Cortex of kidney (tissue), 1 donor: Measurements from ENCODE around the gene TPSG1.
"Not testable (repeated sequence)": the region's sequence is repeated elsewhere in the genome, so short reads cannot be mapped to it uniquely, and the experiment has no call there.

Experiments
- DNase-seq: peaks from one replicate; lab custom pipeline; 2025; lab: John Stamatoyannopoulos, UW

TPSG1 gene

DNA sequence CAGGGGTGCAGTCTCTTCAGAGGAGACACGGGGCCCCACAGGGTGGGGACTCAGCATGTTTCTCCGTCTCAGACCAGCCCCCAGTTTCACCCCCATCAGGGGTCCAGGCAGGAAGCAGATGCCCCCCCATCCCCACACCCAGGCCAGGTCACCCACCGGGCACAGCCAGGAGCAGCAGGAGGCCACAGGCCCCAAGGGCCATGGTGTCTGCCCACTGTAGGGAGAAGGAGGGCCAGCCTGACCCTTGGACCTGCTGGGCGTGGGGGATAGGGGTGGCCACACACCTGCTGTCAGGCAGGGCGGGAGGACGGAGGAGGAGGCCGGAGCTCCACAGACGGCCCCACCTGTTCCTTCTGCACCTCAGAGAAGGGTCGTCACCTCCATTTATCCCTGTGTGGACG lies at the start of gene TPSG1:
TSS of gene TPSG1 (minus strand) at position 218 of the 401 bp plus-strand sequence. CDS start at position 202, 16 bp downstream.
- DNase-seq = no peak

DNA sequence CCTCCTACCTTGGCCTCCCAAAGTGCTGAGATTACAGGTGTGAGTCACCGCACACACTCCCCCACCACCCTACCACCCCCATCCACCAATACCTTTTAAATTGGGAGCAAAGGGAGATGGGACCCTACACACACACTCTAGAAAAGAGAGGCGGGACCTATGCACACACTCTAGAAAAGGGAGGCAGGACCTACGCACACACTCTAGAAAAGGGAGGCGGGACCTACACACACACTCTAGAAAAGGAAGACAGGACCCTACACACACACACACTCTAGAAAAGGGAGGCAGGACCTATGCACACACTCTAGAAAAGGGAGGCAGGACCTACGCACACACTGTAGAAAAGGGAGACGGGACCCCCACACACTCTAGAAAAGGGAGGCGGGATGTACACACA lies 49.7 kb upstream of the TPSG1 start:
- DNase-seq = no peak

DNA sequence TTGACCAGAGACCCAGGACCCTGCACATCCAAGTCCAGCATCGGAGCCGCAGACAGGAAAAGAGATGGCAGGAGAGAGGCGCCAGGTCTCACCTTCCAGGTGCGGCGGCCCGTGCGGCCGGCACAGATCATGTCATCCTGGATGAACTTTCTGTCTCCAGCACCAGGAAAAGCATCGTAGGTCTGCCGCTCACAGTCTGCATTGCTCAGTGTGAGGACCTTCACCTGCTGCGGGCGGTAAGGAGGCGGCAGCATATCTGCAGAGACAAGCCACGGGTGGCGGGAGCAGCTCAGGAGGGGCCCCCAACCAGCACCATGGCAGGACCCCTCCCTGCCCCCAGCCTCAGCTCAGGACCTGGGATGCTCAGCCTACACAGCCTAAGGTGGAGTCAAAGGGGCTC lies 48.7 kb upstream of the TPSG1 start:
- DNase-seq = no peak

DNA sequence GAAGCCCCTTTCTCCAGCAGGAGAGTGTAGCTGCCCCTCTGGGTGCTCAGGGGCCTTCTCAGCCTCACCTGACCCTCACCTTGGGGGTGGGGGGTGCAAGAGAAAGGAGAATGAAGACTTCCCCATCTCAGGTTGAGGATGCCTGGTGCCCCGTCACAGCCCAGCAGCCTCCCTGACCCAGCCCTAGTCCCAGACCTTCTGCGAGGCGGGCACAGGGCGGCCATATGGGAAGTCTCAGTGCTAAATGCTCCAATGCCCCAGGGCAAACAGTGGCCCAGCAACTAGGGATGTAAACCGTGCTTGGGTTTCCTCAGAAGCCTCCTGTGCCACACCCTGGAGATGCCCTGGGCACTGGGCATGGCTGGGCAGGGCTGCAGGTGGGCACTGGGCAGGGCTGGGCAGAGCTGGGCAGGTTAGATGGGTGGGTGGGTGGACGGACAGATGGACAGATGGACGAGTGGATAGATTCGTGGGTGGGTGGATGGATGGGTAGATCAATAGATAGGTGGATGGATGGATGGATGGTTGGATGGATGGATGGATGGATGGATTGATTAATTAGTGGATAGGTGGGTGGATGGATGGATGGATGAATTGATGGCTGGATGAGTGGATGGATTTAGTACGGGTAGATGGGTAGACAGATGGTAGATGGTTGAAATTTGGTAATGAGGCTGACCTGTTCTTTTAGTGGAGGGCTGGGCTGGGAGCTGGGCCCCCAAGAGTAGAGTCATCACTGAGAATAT lies 47.6 kb upstream of the TPSG1 start:
- no peak for DNase-seq

DNA sequence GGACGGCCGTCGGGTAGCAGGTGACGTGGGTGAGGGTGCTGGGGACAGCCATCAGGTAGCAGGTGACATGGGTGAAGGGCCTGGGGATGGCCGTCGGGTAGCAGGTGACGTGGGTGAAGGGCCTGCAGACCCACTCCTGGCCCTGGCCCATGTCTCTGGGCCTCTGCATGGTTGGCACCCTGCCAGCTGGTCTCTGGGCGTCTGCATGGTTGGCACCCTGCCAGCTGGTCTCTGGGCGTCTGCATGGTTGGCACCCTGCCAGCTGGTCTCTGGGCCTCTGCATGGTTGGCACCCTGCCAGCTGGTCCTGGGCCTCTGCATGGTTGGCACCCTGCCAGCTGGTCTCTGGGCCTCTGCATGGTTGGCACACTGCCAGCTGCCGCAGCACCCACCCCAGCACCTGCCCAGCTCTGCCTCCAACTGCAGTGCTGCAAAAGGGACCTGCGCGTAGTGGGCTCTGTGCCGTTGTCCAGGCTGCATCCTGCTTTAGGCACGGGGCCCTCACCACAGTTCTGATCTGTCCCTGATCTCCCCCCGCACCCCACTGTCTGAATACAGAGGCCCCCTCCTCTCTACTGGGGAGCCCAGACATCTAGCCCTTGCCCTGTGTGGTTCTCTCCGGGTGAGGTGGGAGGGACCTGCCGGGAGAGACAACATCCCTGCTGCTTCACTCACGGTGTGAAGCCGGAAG lies 46.8 kb upstream of the TPSG1 start:
- not testable (repeated sequence) for DNase-seq

DNA sequence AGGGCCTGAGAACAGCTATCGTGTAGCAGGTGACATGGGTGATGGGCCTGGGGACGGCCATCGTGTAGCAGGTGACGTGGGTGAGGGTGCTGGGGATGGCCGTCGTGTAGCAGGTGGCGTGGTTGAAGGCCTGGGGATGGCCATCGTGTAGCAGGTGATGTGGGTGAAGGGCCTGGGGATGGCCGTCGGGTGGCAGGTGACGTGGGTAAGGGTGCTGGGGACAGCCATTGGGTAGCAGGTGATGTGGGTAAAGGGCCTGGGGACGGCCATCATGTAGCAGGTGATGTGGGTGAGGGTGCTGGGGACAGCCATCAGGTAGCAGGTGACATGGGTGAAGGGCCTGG lies 46.3 kb upstream of the TPSG1 start:
- DNase-seq = no peak

DNA sequence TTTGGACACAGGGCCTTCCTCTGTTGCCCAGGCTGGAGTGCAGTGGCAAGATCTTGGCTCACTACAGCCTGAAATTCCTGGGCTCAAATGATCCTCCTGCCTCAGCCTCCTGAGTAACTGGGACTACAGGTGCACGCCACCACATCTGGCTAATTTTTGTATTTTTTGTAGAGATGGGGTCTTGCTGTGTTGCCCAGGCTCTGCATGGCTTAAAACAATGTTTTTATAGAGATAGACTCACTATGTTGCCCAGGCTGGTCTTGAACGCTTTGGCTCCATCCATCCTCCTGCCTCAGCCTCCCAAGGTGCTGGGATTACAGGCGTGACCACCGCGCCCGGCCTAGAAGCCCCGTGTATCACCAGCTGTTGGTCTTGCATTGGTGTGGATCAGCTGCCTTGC lies 44.4 kb upstream of the TPSG1 start:
- not testable (repeated sequence) for DNase-seq

DNA sequence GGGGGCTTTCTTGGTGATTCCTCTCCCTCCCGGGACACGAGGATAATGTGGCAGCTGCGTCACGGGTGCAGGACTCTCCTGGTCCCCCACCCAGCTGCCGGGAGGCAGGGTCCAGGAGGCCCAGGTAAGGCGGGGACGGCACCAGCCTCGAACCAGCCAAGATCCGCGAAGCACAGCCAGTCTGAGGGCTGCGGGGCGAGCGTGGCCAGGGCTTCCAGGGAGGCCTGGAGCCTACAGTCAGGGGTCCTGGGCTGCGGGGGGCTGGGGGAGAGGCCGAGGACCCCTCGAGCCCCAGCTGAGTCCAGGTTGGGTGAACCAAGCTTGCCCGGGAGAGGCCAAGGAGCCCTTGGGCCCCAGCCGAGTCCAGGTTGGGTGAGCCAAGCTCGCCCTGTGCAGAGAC lies 40.8 kb upstream of the TPSG1 start:
- DNase-seq = no peak

DNA sequence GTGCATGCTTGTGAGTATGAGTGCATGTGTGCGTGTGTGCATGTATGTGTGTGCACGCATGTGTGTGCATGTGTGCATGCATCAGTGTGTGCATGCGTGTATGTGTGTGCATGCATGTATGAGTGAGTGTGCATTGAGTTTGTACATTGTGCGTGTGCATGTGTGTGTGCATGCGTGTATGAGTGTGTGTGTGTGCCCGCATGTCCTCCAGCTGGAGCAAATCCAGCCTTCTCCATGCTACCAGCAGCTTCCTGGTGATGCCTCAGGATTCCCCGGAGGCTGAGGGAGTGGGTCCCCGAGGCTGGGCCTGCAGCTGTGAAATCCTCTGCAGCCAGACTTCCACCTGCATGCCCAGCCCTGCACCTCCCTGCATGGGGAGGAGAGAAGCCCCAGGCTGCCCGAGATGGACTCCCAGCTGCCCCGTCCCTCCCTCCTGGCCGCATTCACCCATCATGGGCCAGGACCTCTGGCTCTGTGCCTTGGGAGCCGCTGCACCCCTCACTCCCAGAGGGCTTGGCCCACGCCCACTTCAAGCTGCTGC lies 40.1 kb upstream of the TPSG1 start:
- DNase-seq = no peak

DNA sequence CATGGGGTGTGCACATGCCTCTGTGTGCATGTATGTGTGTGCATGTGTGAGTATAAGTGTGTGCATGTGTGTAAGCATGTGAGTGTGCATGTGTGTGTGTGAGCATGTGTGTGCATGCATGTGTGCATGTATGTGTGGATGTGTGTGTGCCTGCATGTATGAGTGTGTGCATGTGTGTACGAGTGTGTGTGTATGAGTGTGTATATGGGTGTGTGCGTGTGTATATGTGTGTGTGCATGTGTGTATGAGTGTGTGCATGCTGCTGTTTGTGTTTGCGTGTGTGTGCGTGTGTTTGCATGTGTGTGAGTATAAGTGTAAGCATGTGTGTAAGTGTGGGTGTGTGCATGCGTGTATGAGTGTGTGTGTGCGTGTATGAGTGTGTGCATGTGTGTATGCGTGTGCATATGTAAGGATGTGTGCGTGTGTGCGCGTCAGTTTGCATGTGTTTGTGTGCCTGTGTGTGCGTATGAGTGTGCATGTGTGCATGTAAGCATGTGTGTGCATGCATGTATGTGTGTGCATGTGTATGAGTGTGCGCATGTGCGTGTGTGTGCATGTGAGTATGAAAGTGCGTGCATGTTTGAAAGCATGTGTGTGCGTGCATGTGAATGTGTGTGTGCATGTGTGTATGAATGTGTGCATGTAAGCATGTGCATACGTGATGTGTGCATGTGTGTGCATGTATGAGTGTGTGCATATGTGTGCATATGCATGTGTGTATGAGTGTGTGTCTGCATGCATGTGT lies 39.4 kb upstream of the TPSG1 start:
- DNase-seq = no peak

DNA sequence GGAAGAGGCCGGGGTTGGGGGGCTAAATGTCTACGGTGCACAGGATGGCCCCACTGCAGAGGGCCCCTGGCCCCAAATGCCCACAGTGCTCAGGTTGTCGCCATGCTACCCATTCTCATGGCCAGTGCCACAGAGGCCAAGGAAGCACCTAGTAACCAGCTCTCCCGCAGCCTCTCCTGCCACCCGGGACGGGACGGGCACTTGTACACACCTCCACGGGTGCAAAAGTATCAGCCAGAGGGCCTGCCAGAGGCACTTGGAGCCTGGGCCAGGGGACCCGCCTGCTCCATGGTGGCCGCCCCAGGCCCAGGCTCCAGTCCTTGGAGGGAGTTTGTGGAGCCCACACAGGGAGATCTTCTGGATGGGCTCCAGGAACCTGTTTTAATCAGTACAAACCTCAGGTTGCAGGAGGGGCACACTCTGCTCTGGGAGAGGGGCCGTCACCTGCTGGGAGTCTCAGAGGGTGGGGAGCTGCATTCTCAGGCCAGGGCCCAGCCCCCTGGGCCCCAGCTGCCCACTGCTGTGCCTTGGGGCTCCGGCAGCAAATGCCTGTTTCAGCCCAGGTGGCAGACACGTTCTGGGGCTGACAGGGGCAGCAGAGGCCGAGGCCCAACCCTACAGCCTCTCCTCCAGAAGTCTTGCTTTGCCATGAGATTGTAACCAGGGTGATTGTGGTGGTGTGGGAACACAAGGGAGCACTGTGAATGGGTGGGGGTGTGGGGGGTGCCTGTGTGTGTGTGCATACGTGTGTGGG lies 38.7 kb upstream of the TPSG1 start:
- no peak for DNase-seq

DNA sequence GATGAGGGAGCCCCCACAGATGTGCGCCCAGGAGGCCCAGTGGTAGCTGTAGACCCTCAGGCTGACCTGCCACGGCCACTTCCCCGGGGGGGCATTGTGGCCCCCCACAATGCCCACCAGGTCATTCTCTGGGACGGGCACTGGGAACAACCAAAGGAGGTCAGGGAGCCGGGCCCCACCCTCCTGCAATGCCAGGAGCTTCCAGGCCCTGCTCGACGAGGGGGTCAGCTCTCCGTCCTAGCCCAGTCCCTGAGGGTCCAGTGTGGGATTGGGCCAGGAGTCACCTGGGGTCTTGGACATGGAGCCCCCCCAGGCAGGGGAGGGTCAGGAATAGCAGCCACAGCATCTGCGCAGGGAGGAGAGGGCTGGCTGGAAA lies 37.8 kb upstream of the TPSG1 start:
- no peak for DNase-seq

DNA sequence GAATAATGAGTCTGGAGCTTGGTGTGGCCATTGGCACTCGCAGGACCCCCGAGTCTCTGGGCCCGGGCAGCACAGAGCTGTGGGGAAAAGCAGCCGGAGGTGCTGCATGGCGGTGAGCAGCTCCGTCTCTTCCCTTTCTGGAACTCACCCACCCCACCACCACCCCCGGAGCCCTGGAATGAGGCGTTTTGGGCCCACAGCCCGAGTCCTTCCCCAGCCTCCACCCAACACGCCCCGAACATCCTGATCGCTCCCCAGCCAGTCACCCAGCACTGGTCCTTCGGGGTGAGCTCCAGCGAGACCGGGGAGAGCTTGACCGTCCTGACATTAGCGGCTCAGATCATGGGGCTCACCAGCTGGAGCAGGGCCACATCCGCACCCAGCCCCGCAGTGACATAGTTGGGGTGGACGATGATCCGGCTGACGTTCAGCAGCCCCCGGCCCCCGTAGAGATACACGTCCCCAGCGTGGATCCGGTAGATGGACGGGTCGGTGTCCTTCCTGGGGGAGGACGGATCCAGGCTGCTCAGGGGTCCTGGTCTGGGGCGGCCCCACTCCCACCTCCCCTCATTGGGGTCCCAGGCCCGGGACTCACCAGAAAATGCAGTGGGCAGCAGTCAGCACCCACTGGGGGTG lies 37.3 kb upstream of the TPSG1 start:
- DNase-seq = no peak

DNA sequence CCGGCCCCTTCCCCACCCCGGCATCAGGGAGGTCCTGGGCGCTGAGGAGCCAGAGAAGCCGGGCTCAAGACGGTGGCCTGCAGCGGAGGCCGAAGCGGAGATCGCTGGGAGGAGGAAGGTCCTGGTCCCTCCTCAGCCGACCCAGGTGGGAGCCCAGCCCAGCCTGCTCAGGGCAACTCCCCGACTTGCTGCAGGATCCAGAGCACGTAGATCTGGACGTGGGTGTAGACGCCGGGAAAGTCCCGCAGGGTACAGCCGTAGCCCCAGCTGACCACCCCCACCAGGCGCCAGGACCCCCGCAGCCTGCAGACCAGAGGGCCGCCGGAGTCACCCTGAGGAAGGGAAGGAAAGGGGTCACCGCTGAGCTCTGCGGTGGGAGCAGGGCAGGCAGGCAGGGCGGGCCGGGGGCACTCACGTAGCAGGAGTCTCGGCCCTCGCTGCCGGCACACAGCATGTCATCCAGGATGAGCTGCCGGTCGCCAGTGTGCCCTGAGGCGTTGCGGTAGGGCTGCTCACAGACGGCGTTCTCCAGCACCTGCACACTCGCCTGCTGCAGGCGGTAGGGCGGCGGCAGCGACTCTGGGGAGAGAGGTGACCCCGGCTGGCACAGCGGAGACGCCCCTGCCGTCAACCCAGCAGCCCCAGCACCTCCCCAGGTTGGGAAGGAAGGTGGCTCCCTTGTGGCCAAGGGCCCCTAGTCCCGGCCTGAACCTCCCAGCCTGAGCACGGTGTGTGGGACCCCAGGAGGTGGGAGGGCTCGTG lies 36.2 kb upstream of the TPSG1 start:
- DNase-seq = no peak

DNA sequence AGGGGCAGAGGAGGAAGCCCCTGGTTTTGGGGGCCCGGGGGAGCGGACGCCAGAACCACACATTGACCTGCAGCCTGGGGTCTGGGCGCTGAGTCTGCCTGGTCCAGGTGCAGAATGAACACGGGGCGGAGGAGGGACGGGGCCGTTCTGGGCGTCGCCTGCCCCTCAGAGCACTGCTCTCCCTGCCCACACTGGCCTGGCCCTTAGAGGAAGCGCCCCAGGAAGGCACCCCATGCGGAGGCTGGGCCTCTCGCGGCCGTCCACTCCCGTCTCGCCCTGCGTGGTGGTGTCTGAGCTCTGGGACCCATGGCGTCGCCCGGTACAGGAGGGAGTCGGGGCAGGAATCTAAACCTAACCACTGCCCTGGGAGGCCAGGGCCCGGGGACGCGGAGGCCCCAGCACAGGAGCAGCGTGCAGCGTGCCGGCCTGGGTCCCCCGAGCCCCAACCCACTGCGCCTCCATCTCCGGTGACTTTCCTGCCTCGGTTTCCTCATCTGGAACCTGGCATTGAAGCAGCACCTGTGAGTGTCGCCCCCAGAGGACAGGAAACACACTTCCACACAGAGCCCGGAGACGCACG lies 35.1 kb upstream of the TPSG1 start:
- DNase-seq = no peak

DNA sequence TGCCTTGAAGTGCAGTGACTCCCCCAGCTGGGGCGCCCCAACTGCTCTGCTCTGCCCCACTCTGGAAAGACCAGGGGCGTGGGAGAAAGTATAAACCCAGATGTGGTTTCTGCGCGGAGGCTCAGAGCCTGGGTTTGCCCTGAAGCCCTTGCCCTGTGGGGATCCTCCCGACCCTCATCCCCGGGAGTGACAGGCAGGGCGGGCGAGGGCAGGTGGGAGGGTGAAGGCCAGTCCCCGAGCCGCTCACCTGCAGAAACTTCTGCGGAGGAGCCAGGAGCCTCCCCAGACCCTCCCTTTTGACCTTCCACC lies 34.6 kb upstream of the TPSG1 start:
- no peak for DNase-seq

DNA sequence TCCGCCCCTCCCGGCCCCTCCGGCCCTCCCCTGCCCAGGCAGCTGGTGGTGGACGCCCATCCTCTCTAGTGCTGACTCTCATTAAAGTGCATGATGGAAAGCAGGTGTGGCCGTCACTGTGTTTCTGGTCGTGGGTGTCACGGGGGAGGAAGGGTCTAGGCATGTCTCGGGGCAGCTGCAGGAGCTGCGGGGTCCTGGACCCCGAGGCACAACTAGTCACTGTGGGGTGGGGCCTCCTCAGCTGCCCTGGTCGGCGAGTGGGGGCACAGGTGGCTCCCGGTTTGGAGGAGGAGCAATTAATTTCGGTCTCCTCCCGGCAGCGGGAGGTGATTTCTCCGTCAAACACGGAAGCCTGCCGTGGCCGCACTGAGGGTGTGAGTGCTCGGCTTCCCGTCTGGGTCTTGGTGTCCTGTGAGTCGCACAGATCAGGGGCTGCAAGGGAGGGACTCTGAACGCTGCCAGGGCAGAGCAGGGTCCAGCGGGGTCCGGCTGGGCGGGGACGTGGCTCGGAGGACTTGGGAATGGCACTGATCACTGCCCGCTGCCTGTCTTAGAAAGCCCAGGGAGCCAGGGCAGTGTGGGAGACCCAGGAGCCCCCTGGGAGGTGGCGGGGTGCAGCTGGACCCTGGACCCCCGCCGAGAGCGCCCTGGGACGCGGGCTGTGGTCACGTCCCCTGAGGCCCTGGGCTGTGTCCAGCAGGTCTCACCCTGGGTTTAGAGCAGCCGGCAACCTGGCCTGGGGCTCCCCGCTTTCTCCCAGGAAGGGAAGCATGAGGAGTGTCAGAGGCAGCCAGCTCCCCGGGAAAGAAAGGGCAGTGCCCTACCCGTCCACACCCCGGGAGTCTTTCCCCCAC lies 34.1 kb upstream of the TPSG1 start:
- no peak for DNase-seq

DNA sequence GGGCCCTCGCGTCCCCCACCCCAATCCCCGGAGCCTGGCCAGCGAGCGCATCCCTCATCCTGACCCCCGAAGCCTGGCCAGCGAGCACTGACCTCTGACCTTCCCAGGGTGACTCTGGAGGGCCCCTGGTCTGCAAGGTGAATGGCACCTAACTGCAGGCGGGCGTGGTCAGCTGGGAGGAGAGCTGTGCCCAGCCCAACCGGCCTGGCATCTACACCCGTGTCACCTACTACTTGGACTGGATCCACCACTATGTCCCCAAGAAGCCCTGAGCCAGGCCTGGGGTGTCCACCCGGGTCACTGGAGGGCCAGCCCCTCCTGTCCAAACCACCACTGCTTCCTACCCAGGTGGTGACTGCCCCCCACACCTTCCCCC lies 33.1 kb upstream of the TPSG1 start:
- DNase-seq = no peak

DNA sequence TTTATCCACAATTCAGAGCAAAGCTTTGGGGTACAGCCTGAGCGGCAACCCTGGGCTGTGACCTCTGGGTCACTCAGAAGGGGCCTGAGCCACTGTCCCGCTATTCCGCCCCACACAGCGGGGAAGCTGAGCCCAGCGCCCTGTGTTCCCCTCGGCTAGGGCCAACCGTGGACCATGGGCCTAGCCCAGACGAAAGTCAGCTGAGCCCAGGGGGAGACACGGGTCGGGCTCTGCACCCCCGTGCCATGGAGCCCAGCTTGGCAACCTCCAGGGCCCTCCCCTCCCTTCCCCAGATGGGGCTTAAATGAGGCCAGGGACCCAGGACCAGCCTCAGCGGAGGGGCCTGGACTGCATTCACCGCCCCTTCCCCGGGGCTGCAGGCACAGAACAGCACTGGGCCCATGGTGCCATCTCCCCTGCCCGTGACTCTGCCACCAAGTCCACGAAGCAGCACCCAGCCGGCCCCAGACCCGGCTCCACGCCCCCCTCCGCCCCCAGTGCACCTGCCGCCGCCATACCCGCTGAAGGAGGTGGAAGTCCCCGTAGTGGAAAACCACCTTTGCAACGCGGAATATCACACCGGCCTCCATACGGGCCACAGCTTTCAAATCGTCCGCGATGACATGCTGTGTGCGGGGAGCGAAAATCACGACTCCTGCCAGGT lies 32.6 kb upstream of the TPSG1 start:
- DNase-seq = no peak
